Kidney epithelial cell (primary cell): ENCODE results near the gene TNF. TPM values are rescaled to one million over a fixed set of nuclear protein-coding genes. Genes with fewer than 3 reads are reported as not detected.

Experiments
- DNase-seq: peaks from one replicate; pipeline ENCODE4 v3.0.0-alpha.2; 2010; ENCODE audit warnings: low read depth
- H3K27me3 ChIP-seq: 2 replicates; pipeline ENCODE4 v1.6.0; 2011; ENCODE audit warnings: low read length; ENCODE audit not compliant: control insufficient read depth, insufficient read depth
- H3K36me3 ChIP-seq: 2 replicates; pipeline ENCODE4 v1.5.1; 2011; ENCODE audit warnings: low read length; ENCODE audit not compliant: control insufficient read depth, insufficient read depth
- H3K4me3 ChIP-seq: 2 replicates; pipeline ENCODE4 v1.5.1; 2011; ENCODE audit warnings: low read depth, mild to moderate bottlenecking, control low read depth, low read length
- total RNA-seq: library from RNA; depleted of rRNA; stranded (reverse); fragments of >200 nt; gene quantifications from 2 replicates; pipeline ENCODE4 v1.2.3, GENCODE V29; 2015
- TF ChIP-seq, protein P1 (sequence below): IDR thresholded peaks from 2 replicates; pipeline ENCODE4 v1.5.1; 2011; ENCODE audit warnings: mild to moderate bottlenecking, moderate library complexity, low read length, control low read depth, inconsistent platforms; ENCODE audit not compliant: insufficient read depth, poor library complexity, severe bottlenecking

Gene TNF
- total RNA-seq, 1 donor from 2014 or later = 18.6 TPM

DNA sequence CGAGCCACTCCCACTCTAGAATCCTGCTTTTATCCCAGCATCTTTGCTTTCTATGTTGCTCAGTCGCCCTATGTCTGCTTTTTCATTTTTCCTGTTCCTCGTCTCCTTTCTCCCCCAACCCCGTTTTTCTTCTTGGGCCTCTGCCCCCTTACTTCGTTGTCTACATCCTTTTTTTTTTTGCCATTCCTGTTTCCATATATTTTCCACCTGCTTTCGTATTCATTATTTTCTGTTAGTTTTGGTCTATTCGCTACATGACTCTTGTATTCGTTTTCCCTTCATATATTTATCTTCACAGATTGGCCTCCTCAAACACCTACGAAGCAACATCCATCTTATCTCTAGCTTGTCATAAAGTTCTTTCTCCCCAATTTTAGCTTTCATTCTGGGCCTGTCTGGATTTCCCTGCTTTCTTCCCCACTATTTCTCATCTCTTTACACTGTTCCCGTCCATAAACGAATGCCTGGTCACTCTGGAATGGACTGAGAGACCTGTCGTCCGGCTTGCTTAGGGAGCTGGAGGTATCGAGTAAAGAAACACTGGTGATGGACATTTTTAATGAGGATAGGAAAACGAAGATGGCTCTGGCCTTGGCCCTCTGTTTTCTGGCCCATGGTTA lies 46.1 kb downstream of the TNF start:
- no peak for DNase-seq
- TF ChIP-seq, protein P1, sequence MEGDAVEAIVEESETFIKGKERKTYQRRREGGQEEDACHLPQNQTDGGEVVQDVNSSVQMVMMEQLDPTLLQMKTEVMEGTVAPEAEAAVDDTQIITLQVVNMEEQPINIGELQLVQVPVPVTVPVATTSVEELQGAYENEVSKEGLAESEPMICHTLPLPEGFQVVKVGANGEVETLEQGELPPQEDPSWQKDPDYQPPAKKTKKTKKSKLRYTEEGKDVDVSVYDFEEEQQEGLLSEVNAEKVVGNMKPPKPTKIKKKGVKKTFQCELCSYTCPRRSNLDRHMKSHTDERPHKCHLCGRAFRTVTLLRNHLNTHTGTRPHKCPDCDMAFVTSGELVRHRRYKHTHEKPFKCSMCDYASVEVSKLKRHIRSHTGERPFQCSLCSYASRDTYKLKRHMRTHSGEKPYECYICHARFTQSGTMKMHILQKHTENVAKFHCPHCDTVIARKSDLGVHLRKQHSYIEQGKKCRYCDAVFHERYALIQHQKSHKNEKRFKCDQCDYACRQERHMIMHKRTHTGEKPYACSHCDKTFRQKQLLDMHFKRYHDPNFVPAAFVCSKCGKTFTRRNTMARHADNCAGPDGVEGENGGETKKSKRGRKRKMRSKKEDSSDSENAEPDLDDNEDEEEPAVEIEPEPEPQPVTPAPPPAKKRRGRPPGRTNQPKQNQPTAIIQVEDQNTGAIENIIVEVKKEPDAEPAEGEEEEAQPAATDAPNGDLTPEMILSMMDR = no peak
- H3K36me3 ChIP-seq = peaks cover 7% of the 10 kb centered on the region
- H3K4me3 ChIP-seq = peak overlapping the region; percentile 100
- no peaks in the 10 kb centered on the region for H3K27me3 ChIP-seq

DNA sequence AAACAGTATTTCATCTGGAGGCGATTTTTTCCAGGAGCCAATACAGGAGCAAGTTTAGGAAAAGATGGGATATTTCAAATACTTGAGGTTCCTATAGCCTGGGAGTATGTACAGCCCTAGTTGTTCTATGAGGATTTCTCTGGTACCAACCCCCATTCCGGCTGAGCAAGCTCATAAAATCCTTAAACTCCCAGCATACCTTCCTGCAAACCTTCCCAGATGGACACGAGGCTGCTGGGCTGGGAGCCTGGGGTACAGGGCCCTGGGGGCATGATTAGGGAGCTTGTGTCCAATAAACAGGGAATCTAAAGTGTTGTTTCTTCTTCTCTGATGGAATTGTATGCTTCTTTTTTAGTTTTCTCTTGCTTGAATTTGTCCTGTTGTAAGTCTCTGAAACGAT lies 46.6 kb downstream of the TNF start:
- H3K4me3 ChIP-seq = peak overlapping the region; percentile 100
- peaks cover 7% of the 10 kb centered on the region for H3K36me3 ChIP-seq
- no peaks in the 10 kb centered on the region for H3K27me3 ChIP-seq
- DNase-seq = no peak
- TF ChIP-seq, protein P1 = no peak

DNA sequence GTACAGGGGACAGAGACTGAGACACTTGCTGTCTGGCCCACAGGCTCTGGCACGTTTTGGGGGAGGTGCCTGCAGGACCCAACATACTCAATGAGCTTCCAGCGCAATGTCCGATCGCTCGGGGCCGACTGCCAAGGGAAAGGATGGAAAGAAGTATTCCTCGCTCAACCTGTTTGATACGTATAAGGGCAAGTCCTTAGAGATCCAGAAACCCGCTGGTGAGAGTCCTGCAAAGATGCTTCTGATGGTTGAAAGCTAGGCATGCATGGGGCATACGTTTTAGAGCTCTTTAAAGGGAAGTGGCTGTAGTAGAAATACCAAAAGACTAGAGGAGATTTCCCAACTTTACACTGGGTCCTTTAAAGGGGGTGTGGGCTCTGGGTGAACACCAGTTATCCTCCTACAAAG lies 47.3 kb downstream of the TNF start:
- TF ChIP-seq, protein P1 = no peak
- peaks cover 7% of the 10 kb centered on the region for H3K36me3 ChIP-seq
- peak overlapping the region; percentile 100 for H3K4me3 ChIP-seq
- H3K27me3 ChIP-seq = no peaks in the 10 kb centered on the region
- DNase-seq = no peak

DNA sequence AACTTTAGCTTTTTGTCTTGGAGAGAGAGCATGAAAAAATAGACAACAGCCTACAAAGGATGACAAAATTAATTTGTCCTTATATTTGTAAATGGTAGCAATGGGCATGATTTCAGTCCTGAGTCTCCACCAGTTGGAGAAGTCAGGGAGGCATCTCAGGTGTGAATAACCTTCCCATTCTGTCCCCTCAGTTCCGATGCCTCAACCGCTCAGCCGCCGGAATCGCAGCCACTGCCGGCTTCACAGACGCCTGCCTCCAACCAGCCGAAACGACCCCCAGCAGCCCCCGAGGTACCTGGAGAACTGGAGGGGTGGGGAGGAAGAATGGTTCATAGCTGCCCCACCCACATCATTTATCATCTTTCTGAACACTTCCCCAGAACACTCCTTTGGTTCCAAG lies 48.7 kb downstream of the TNF start:
- Histone ChIP-seq H3K27me3 (no peaks in the 10 kb centered on the region), H3K36me3 (peaks cover 7% of the 10 kb centered on the region), H3K4me3 (no peak overlapping the region)
- TF ChIP-seq, protein P1 = no peak
- DNase-seq = no peak

DNA sequence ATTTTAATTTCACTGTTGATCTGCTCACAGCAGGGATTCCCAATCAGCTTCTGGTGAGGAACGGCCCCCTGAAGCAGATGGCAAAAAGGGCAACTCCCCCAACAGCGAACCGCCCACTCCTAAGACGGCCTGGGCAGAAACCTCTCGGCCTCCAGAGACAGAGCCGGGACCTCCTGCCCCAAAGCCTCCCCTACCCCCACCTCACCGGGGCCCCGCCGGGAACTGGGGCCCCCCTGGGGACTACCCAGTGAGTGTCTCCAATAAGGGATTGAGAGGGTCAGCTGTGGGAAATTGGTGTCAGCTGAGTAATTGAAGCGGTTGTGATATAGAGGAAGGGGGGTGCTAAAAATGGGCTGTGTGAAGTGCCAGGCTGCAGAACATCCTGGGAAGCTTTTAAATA lies 51.6 kb downstream of the TNF start:
- TF ChIP-seq, protein P1 = no peak
- no peak for DNase-seq
- H3K36me3 ChIP-seq = peaks cover 7% of the 10 kb centered on the region
- no peaks in the 10 kb centered on the region for H3K27me3 ChIP-seq
- H3K4me3 ChIP-seq = no peak overlapping the region

DNA sequence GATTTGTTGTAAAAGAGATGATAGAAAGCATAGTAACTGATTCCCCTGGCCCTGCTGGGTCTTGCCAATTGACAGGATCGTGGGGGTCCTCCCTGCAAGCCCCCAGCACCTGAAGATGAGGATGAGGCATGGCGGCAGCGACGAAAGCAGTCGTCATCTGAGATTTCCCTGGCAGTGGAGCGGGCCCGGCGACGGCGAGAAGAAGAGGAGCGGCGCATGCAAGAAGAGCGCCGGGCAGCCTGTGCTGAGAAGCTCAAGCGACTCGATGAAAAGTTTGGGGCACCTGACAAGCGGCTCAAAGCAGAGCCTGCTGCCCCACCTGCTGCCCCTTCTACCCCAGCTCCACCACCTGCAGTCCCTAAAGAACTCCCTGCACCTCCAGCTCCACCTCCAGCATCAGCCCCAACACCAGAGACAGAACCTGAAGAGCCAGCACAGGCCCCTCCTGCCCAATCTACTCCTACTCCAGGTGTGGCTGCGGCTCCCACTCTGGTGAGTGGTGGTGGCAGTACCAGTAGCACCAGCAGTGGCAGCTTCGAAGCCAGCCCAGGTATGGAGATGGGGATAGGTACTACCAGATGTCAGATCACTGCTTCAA lies 52.4 kb downstream of the TNF start:
- no peak overlapping the region for H3K4me3 ChIP-seq
- DNase-seq = no peak
- no peaks in the 10 kb centered on the region for H3K27me3 ChIP-seq
- peaks cover 8% of the 10 kb centered on the region for H3K36me3 ChIP-seq
- TF ChIP-seq, protein P1 = no peak
